ENCODE measurements around the gene CREB5.

- TF ChIP-seq CTCF (IDR thresholded peaks at IDR 0.05) (no peak), POLR2A (IDR thresholded peaks at IDR 0.05) (no peak)
These were observed 326.1 kb downstream of the CREB5 start for GRCh38 chr7:28738412-28738811.
